Caco-2 (cell line): Measurements from ENCODE around the gene SLC26A1. TPM values are rescaled to one million over a fixed set of nuclear protein-coding genes. Genes with fewer than 3 reads are reported as not detected.

Experiments
- BruUV-seq: library from RNA; stranded (reverse); fragments of 400-500 nt; replicated peaks from 2 replicates; lab custom pipeline; 2021; lab: Mats Ljungman, UMichigan
- CTCF ChIA-PET: fragments of 300-600 bp; sonication (Branson Sonifier 250); formaldehyde crosslinking; loops from one replicate; lab custom pipeline; 2022; ENCODE audit warnings: antibody characterized with exemption; lab: Charles Lee
- POLR2A ChIA-PET: fragments of 300-600 bp; sonication (Branson Sonifier 250); formaldehyde crosslinking; loops from one replicate; lab custom pipeline; 2022; ENCODE audit warnings: antibody characterized with exemption; lab: Charles Lee
- DNase-seq, 2 experiments: peaks; one replicate each; pipeline versions ENCODE4 v3.0.0 to v3.0.0-alpha.2; 2020 to 2022
- H3K27me3 ChIP-seq: replicated peaks from 2 replicates; pipeline ENCODE4 v1.6.0; 2011; ENCODE audit warnings: low read length; ENCODE audit not compliant: control insufficient read depth, insufficient read depth
- H3K36me3 ChIP-seq: 2 replicates; pipeline ENCODE4 v1.5.1; 2011; ENCODE audit warnings: low read length; ENCODE audit not compliant: control insufficient read depth, insufficient read depth
- H3K4me1 ChIP-seq: fragments of 250-450 bp; sonication (Bioruptor Pico); 2 replicates; pipeline ENCODE4 v1.5.1; 2020; ENCODE audit warnings: mild to moderate bottlenecking
- H3K4me3 ChIP-seq: 2 replicates; pipeline ENCODE4 v1.5.1; 2011; ENCODE audit warnings: low read depth, mild to moderate bottlenecking, control low read depth, low read length
- H3K9me3 ChIP-seq: fragments of 250-450 bp; sonication (Bioruptor Pico); 2 replicates; pipeline ENCODE4 v1.5.1; 2020; ENCODE audit warnings: mild to moderate bottlenecking, moderate library complexity
- H3K27ac Mint-ChIP-seq: one replicate; pipeline ENCODE4 v1.8.0; 2022; ENCODE audit warnings: mixed read lengths; ENCODE audit not compliant: unreplicated experiment
- H3K27me3 Mint-ChIP-seq: one replicate; pipeline ENCODE4 v1.8.0; 2022; ENCODE audit warnings: mixed read lengths; ENCODE audit not compliant: insufficient read depth, unreplicated experiment
- H3K36me3 Mint-ChIP-seq: one replicate; pipeline ENCODE4 v1.8.0; 2022; ENCODE audit warnings: mild to moderate bottlenecking, mixed read lengths; ENCODE audit not compliant: insufficient read depth, unreplicated experiment
- H3K4me1 Mint-ChIP-seq: one replicate; pipeline ENCODE4 v1.8.0; 2022; ENCODE audit warnings: low read depth, mixed read lengths; ENCODE audit not compliant: unreplicated experiment
- H3K4me3 Mint-ChIP-seq: one replicate; pipeline ENCODE4 v1.8.0; 2022; ENCODE audit warnings: mild to moderate bottlenecking, moderate library complexity, mixed read lengths; ENCODE audit not compliant: unreplicated experiment
- H3K9me3 Mint-ChIP-seq: one replicate; pipeline ENCODE4 v1.8.0; 2022; ENCODE audit warnings: mixed read lengths; ENCODE audit not compliant: unreplicated experiment
- intact Hi-C: fragments of 100-400 bp; cut with micrococcal nuclease; formaldehyde crosslinking; loops from one replicate; pipeline ENCODE4 v1.10.0; 2022; ENCODE audit not compliant: unreplicated experiment
- total RNA-seq: library from RNA; stranded (reverse); gene quantifications from 2 replicates; pipeline ENCODE4 v1.2.3, GENCODE V29; 2022
- TF ChIP-seq, protein P1 (sequence below), 2 experiments: fragments of 200-600 bp in 1 of 2; IDR thresholded peaks; 1 replicate in 1 of 2; 2 replicates in 1 of 2; pipeline versions ENCODE4 v1.5.1 to v1.8.0; 2011 to 2022; ENCODE audit warnings: antibody characterized with exemption in 1 of 2, control low read depth in 1 of 2, inconsistent platforms in 1 of 2, low read depth in 1 of 2, low read length in 1 of 2, mild to moderate bottlenecking in 1 of 2, moderate library complexity in 1 of 2; ENCODE audit not compliant: insufficient read depth in 1 of 2, severe bottlenecking in 1 of 2, unreplicated experiment in 1 of 2

The SLC26A1 gene
- total RNA-seq, 1 experiment from 2014 or later = 9.6 TPM

DNA sequence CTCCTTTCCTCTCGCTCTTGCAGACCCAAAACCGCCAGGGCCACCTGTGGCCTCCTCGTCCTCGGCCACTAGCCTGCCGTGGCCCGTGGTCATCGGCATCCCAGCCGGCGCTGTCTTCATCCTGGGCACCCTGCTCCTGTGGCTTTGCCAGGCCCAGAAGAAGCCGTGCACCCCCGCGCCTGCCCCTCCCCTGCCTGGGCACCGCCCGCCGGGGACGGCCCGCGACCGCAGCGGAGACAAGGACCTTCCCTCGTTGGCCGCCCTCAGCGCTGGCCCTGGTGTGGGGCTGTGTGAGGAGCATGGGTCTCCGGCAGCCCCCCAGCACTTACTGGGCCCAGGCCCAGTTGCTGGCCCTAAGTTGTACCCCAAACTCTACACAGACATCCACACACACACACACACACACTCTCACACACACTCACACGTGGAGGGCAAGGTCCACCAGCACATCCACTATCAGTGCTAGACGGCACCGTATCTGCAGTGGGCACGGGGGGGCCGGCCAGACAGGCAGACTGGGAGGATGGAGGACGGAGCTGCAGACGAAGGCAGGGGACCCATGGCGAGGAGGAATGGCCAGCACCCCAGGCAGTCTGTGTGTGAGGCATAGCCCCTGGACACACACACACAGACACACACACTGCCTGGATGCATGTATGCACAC, 31.8 kb upstream of the SLC26A1 start:
- ChIA-PET POLR2A (no interaction called here), CTCF (no interaction called here)
- H3K36me3 ChIP-seq = no peaks in the 10 kb centered on the region
- H3K4me3 ChIP-seq = no peak overlapping the region
- BruUV-seq = no TSS peak
- H3K36me3 Mint-ChIP-seq = peaks cover 35% of the 10 kb centered on the region
- no peaks in the 10 kb centered on the region for H3K4me1 ChIP-seq
- no peaks in the 10 kb centered on the region for H3K9me3 Mint-ChIP-seq
- H3K4me1 Mint-ChIP-seq = no peaks in the 10 kb centered on the region
- H3K4me3 Mint-ChIP-seq = no peak overlapping the region
- intact Hi-C loops = no loop called here
- no peak overlapping the region for H3K27ac Mint-ChIP-seq
- no peaks in the 10 kb centered on the region for H3K27me3 Mint-ChIP-seq
- no peaks in the 10 kb centered on the region for H3K9me3 ChIP-seq
- no peaks in the 10 kb centered on the region for H3K27me3 ChIP-seq
- DNase-seq = no peak
- TF ChIP-seq, protein P1, sequence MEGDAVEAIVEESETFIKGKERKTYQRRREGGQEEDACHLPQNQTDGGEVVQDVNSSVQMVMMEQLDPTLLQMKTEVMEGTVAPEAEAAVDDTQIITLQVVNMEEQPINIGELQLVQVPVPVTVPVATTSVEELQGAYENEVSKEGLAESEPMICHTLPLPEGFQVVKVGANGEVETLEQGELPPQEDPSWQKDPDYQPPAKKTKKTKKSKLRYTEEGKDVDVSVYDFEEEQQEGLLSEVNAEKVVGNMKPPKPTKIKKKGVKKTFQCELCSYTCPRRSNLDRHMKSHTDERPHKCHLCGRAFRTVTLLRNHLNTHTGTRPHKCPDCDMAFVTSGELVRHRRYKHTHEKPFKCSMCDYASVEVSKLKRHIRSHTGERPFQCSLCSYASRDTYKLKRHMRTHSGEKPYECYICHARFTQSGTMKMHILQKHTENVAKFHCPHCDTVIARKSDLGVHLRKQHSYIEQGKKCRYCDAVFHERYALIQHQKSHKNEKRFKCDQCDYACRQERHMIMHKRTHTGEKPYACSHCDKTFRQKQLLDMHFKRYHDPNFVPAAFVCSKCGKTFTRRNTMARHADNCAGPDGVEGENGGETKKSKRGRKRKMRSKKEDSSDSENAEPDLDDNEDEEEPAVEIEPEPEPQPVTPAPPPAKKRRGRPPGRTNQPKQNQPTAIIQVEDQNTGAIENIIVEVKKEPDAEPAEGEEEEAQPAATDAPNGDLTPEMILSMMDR (IDR thresholded peaks at IDR 0.05; ENCODE audit: insufficient read depth in 1 of 2, low read depth in 1 of 2, low read length in 1 of 2, severe bottlenecking in 1 of 2, unreplicated experiment in 1 of 2) = no peak

DNA sequence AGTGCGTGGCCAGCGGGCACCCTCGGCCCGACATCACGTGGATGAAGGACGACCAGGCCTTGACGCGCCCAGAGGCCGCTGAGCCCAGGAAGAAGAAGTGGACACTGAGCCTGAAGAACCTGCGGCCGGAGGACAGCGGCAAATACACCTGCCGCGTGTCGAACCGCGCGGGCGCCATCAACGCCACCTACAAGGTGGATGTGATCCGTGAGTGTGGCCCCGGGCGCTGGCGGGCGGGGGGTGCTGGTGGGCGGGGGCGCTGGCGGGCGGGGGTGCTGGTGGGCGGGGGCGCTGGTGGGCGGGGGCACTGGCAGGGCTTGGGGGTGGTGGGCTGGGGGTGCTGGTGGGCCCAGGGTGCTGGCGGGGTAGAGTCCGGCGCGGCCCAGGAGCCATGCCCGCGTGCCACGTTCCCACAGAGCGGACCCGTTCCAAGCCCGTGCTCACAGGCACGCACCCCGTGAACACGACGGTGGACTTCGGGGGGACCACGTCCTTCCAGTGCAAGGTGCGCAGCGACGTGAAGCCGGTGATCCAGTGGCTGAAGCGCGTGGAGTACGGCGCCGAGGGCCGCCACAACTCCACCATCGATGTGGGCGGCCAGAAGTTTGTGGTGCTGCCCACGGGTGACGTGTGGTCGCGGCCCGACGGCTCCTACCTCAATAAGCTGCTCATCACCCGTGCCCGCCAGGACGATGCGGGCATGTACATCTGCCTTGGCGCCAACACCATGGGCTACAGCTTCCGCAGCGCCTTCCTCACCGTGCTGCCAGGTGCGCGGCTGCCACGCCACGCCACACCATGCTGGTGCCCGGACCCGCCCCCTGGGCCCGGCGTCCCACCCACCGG, 30.9 kb upstream of the SLC26A1 start:
- Histone ChIP-seq H3K4me3 (no peak overlapping the region), H3K4me1 (no peaks in the 10 kb centered on the region), H3K27me3 (no peaks in the 10 kb centered on the region), H3K36me3 (no peaks in the 10 kb centered on the region), H3K9me3 (no peaks in the 10 kb centered on the region)
- H3K27ac Mint-ChIP-seq = no peak overlapping the region
- POLR2A ChIA-PET = no interaction called here
- no peaks in the 10 kb centered on the region for H3K9me3 Mint-ChIP-seq
- no TSS peak for BruUV-seq
- no peaks in the 10 kb centered on the region for H3K27me3 Mint-ChIP-seq
- intact Hi-C loops = no loop called here
- no peak overlapping the region for H3K4me3 Mint-ChIP-seq
- CTCF ChIA-PET = no interaction called here
- TF ChIP-seq, protein P1 (IDR thresholded peaks at IDR 0.05; ENCODE audit: insufficient read depth in 1 of 2, low read depth in 1 of 2, low read length in 1 of 2, severe bottlenecking in 1 of 2, unreplicated experiment in 1 of 2) = no peak
- H3K4me1 Mint-ChIP-seq = no peaks in the 10 kb centered on the region
- H3K36me3 Mint-ChIP-seq = peaks cover 26% of the 10 kb centered on the region
- DNase-seq = no peak

DNA sequence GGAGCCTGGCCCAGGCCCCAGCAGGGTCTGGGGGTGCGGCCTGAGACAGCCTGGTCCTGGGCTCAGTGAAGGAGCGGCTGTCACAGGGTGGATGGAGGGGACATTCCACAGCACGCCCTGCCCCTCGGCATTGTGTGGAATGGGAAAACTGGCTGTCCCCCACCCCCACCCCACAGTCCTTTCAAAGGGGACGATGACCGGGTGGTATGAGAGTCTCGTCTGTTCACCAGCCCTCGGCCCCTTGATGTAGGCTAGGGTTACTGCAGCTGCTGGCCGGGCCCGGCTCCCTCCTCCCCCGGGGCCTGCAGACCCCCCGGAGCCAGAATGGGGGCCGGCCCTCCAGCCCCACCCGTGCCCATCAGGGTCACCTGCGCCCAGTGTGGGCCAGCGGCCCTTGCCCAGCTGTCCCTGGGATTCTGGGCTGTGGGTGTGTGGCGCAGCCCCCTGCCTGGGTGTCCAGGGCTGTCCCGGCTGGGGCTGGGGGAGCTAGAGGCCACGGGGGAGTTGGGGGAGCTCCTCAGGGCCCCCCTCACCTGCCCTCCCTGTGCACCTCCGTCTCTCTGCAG, 30.0 kb upstream of the SLC26A1 start:
- Mint-ChIP-seq H3K27me3 (no peaks in the 10 kb centered on the region), H3K27ac (no peak overlapping the region), H3K4me3 (no peak overlapping the region), H3K4me1 (no peaks in the 10 kb centered on the region), H3K36me3 (peaks cover 18% of the 10 kb centered on the region), H3K9me3 (no peaks in the 10 kb centered on the region)
- TF ChIP-seq, protein P1 (IDR thresholded peaks at IDR 0.05; ENCODE audit: insufficient read depth in 1 of 2, low read depth in 1 of 2, low read length in 1 of 2, severe bottlenecking in 1 of 2, unreplicated experiment in 1 of 2) = no peak
- BruUV-seq = no TSS peak
- H3K4me1 ChIP-seq = no peaks in the 10 kb centered on the region
- CTCF ChIA-PET = no interaction called here
- H3K27me3 ChIP-seq = no peaks in the 10 kb centered on the region
- intact Hi-C loops = no loop called here
- POLR2A ChIA-PET = no interaction called here
- H3K9me3 ChIP-seq = no peaks in the 10 kb centered on the region
- H3K36me3 ChIP-seq = no peaks in the 10 kb centered on the region
- no peak overlapping the region for H3K4me3 ChIP-seq
- no peak for DNase-seq
